WTC11 (cell line): ENCODE data around the gene PROK1. TPM values are rescaled to one million over a fixed set of nuclear protein-coding genes. Genes with fewer than 3 reads are reported as not detected.

Experiments used
- ATAC-seq: fragments of 200-7000 bp; cut with Tn5 transposase; 2 replicates; pipeline ENCODE4 v1.10.0; 2021; ENCODE audit warnings: mild to moderate bottlenecking, moderate library complexity
- CTCF ChIA-PET: fragments of 300-600 bp; sonication (Branson Sonifier 250); formaldehyde crosslinking; loops from one replicate; lab custom pipeline; 2021; ENCODE audit warnings: antibody characterized with exemption; lab: Charles Lee
- POLR2A ChIA-PET: fragments of 350-600 bp; sonication (Branson Sonifier 250); formaldehyde crosslinking; loops from one replicate; lab custom pipeline; 2021; ENCODE audit warnings: antibody characterized with exemption; lab: Charles Lee
- DNase-seq: peaks from one replicate; pipeline ENCODE4 v3.0.0; 2021; ENCODE audit warnings: low spot score
- H3K27ac Mint-ChIP-seq: 2 replicates; pipeline ENCODE4 v1.8.0; 2021; ENCODE audit warnings: mixed read lengths
- H3K27me3 Mint-ChIP-seq: 2 replicates; pipeline ENCODE4 v1.8.0; 2021; ENCODE audit warnings: low read depth, mild to moderate bottlenecking, moderate library complexity, mixed read lengths
- H3K36me3 Mint-ChIP-seq: 2 replicates; pipeline ENCODE4 v1.8.0; 2021; ENCODE audit warnings: mixed read lengths
- H3K4me1 Mint-ChIP-seq: 2 replicates; pipeline ENCODE4 v1.8.0; 2022; ENCODE audit warnings: mixed read lengths
- H3K4me3 Mint-ChIP-seq: 2 replicates; pipeline ENCODE4 v1.8.0; 2021; ENCODE audit warnings: mild to moderate bottlenecking, moderate library complexity, mixed read lengths
- H3K9me3 Mint-ChIP-seq: 2 replicates; pipeline ENCODE4 v1.8.0; 2021; ENCODE audit warnings: mixed read lengths
- ATF3 ChIP-seq: sonication (generic); formaldehyde crosslinking; conservative IDR thresholded peaks from 2 replicates; pipeline ENCODE4 v1.8.1; 2022; ENCODE audit warnings: mild to moderate bottlenecking, missing genetic modification reagents
- CREB1 ChIP-seq: sonication (generic); formaldehyde crosslinking; IDR thresholded peaks from 2 replicates; pipeline ENCODE4 v1.8.0; 2023; ENCODE audit warnings: mild to moderate bottlenecking, missing genetic modification reagents
- CTCF ChIP-seq: fragments of 200-600 bp; IDR thresholded peaks from 2 replicates; pipeline ENCODE4 v1.8.0; 2022; ENCODE audit warnings: antibody characterized with exemption
- ELF4 ChIP-seq: sonication (generic); formaldehyde crosslinking; IDR thresholded peaks from 2 replicates; pipeline ENCODE4 v1.8.1; 2022; ENCODE audit warnings: low read depth, mild to moderate bottlenecking, moderate library complexity, missing genetic modification reagents
- ETV6 ChIP-seq: sonication (generic); formaldehyde crosslinking; IDR thresholded peaks from 2 replicates; pipeline ENCODE4 v1.8.1; 2022; ENCODE audit warnings: mild to moderate bottlenecking, missing genetic modification reagents
- FOXK1 ChIP-seq: sonication (generic); formaldehyde crosslinking; IDR thresholded peaks from 2 replicates; pipeline ENCODE4 v1.8.0; 2022; ENCODE audit warnings: mild to moderate bottlenecking, moderate library complexity, missing genetic modification reagents
- GTF2I ChIP-seq: fragments of 250-450 bp; sonication (Bioruptor Pico); conservative IDR thresholded peaks from 2 replicates; pipeline ENCODE4 v1.4.0; 2021; ENCODE audit warnings: mild to moderate bottlenecking
- IRF2 ChIP-seq: sonication (generic); formaldehyde crosslinking; IDR thresholded peaks from 2 replicates; pipeline ENCODE4 v1.8.0; 2022; ENCODE audit warnings: low read depth, missing genetic modification reagents, borderline replicate concordance
- MLX ChIP-seq: sonication (generic); formaldehyde crosslinking; IDR thresholded peaks from 2 replicates; pipeline ENCODE4 v1.8.1; 2023; ENCODE audit warnings: mild to moderate bottlenecking, missing genetic modification reagents, moderate library complexity
- NFATC4 ChIP-seq: fragments of 250-450 bp; sonication (Bioruptor Pico); IDR thresholded peaks from 2 replicates; pipeline ENCODE4 v1.9.0; 2021; ENCODE audit warnings: mild to moderate bottlenecking
- OVOL2 ChIP-seq: fragments of 250-450 bp; sonication (Bioruptor Pico); IDR thresholded peaks from 2 replicates; pipeline ENCODE4 v1.9.0; 2021; ENCODE audit warnings: mild to moderate bottlenecking, borderline replicate concordance
- SMAD4 ChIP-seq: sonication (generic); formaldehyde crosslinking; IDR thresholded peaks from 2 replicates; pipeline ENCODE4 v1.8.0; 2022; ENCODE audit warnings: mild to moderate bottlenecking, missing genetic modification reagents
- ZNF138 ChIP-seq: sonication (generic); formaldehyde crosslinking; conservative IDR thresholded peaks from 2 replicates; pipeline ENCODE4 v1.8.1; 2022; ENCODE audit warnings: mild to moderate bottlenecking, moderate library complexity, missing genetic modification reagents
- ZNF416 ChIP-seq: fragments of 250-450 bp; sonication (Bioruptor Pico); IDR thresholded peaks from 2 replicates; pipeline ENCODE4 v1.9.0; 2021; ENCODE audit warnings: mild to moderate bottlenecking, inconsistent platforms
- ZNF532 ChIP-seq: fragments of 250-450 bp; sonication (Bioruptor Pico); IDR thresholded peaks from 2 replicates; pipeline ENCODE4 v1.9.0; 2021; ENCODE audit warnings: mild to moderate bottlenecking, borderline replicate concordance
- ZNF671 ChIP-seq: fragments of 250-450 bp; sonication (Bioruptor Pico); IDR thresholded peaks from 2 replicates; pipeline ENCODE4 v1.8.0; 2021; ENCODE audit warnings: mild to moderate bottlenecking
- total RNA-seq: library from RNA; stranded (reverse); gene quantifications from 3 replicates; pipeline ENCODE4 v1.2.3, GENCODE V29; 2021
- TF ChIP-seq, protein P1 (sequence below): fragments of 250-450 bp; sonication (Bioruptor Pico); IDR thresholded peaks from 2 replicates; pipeline ENCODE4 v1.9.0; 2021; ENCODE audit warnings: moderate library complexity, mild to moderate bottlenecking, inconsistent platforms, borderline replicate concordance
- TF ChIP-seq, protein P2 (sequence below): sonication (generic); formaldehyde crosslinking; IDR thresholded peaks from 2 replicates; pipeline ENCODE4 v1.8.0; 2022; ENCODE audit warnings: mild to moderate bottlenecking, missing genetic modification reagents
- TF ChIP-seq, protein P3 (sequence below): sonication (generic); formaldehyde crosslinking; IDR thresholded peaks from 2 replicates; pipeline ENCODE4 v1.8.1; 2023; ENCODE audit warnings: mild to moderate bottlenecking, missing genetic modification reagents, moderate library complexity
- TF ChIP-seq, protein P4 (sequence below): sonication (generic); formaldehyde crosslinking; IDR thresholded peaks from 2 replicates; pipeline ENCODE4 v1.8.0; 2022; ENCODE audit warnings: mild to moderate bottlenecking, missing genetic modification reagents
- TF ChIP-seq, protein P5 (sequence below): sonication (generic); formaldehyde crosslinking; IDR thresholded peaks from 2 replicates; pipeline ENCODE4 v1.8.0; 2023; ENCODE audit warnings: missing genetic modification reagents

Gene PROK1
- total RNA-seq, 1 experiment from 2014 or later: not detected

- H3K27me3 Mint-ChIP-seq: no peaks in the 10 kb centered on the region
- ChIA-PET CTCF (interaction anchor here (0.8 to 3.6 kb wide), 10 partner anchors 14 to 314 kb away, joined by 3 to 23 read pairs (median 6); no protein-coding TSS in a partner anchor), POLR2A (interaction anchor here (1.1 kb wide), 1 partner anchor 10 kb away, joined by 3 read pairs; no protein-coding TSS in a partner anchor)
- H3K36me3 Mint-ChIP-seq: no peaks in the 10 kb centered on the region
- no peaks in the 10 kb centered on the region for H3K9me3 Mint-ChIP-seq
- DNase-seq (no peak), ATAC-seq (no peak)
- peaks cover 19% of the 10 kb centered on the region for H3K4me1 Mint-ChIP-seq
- TF ChIP-seq GTF2I (CRISPR knock-in tag) (no peak), CREB1 (CRISPR knock-in tag) (no peak), ZNF671 (CRISPR knock-in tag) (no peak), CTCF (no peak), ETV6 (CRISPR knock-in tag) (no peak), IRF2 (CRISPR knock-in tag) (no peak), SMAD4 (no peak), ZNF416 (no peak), NFATC4 (CRISPR knock-in tag) (no peak), ELF4 (CRISPR knock-in tag) (no peak), OVOL2 (CRISPR knock-in tag) (no peak), ZNF138 (no peak), FOXK1 (CRISPR knock-in tag) (no peak)
- TF ChIP-seq, protein P1, sequence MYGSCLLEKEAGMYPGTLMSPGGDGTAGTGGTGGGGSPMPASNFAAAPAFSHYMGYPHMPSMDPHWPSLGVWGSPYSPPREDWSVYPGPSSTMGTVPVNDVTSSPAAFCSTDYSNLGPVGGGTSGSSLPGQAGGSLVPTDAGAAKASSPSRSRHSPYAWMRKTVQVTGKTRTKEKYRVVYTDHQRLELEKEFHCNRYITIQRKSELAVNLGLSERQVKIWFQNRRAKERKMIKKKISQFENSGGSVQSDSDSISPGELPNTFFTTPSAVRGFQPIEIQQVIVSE: no peak
- TF ChIP-seq, protein P2, sequence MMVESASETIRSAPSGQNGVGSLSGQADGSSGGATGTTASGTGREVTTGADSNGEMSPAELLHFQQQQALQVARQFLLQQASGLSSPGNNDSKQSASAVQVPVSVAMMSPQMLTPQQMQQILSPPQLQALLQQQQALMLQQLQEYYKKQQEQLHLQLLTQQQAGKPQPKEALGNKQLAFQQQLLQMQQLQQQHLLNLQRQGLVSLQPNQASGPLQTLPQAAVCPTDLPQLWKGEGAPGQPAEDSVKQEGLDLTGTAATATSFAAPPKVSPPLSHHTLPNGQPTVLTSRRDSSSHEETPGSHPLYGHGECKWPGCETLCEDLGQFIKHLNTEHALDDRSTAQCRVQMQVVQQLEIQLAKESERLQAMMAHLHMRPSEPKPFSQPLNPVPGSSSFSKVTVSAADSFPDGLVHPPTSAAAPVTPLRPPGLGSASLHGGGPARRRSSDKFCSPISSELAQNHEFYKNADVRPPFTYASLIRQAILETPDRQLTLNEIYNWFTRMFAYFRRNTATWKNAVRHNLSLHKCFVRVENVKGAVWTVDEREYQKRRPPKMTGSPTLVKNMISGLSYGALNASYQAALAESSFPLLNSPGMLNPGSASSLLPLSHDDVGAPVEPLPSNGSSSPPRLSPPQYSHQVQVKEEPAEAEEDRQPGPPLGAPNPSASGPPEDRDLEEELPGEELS (CRISPR knock-in tag): no peak
- TF ChIP-seq, protein P3, sequence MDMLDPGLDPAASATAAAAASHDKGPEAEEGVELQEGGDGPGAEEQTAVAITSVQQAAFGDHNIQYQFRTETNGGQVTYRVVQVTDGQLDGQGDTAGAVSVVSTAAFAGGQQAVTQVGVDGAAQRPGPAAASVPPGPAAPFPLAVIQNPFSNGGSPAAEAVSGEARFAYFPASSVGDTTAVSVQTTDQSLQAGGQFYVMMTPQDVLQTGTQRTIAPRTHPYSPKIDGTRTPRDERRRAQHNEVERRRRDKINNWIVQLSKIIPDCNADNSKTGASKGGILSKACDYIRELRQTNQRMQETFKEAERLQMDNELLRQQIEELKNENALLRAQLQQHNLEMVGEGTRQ (CRISPR knock-in tag): no peak
- TF ChIP-seq, all 79 proteins: peak for 0
- no peak overlapping the region for H3K4me3 Mint-ChIP-seq
- no peak overlapping the region for H3K27ac Mint-ChIP-seq
Observed at GRCh38 chr1:110430366-110430765, 20.6 kb upstream of the PROK1 start.

DNA sequence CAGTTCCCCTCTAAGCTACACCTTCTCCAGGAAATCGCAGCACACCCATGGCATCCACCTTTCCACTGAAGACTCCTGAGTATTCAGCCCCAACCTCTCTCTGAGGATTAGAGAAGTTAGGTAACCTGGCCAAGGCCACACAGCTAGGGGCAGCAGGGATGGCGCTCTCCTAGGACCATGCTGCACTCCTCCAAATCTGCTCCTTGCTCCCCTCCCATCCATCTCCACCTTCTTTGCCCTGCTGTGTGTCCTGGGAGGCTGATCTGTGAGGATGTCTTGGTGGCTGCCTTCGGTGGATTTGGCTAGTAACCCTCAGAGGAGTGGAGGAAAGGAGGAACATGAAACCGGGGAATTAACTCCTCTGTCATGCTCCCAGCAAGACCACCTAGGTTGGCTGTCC, 20.0 kb upstream of the PROK1 start:
- no peaks in the 10 kb centered on the region for H3K27me3 Mint-ChIP-seq
- CTCF ChIA-PET: interaction anchor here (0.9 to 3.6 kb wide), 6 partner anchors 18 to 314 kb away, joined by 3 to 23 read pairs (median 13); no protein-coding TSS in a partner anchor
- POLR2A ChIA-PET: no interaction called here
- no peak for DNase-seq
- no peak overlapping the region for H3K4me3 Mint-ChIP-seq
- no peaks in the 10 kb centered on the region for H3K9me3 Mint-ChIP-seq
- no peaks in the 10 kb centered on the region for H3K36me3 Mint-ChIP-seq
- no peak for ATAC-seq
- H3K27ac Mint-ChIP-seq: no peak overlapping the region
- peaks cover 19% of the 10 kb centered on the region for H3K4me1 Mint-ChIP-seq
- no peak for TF ChIP-seq FOXK1 (CRISPR knock-in tag)
- TF ChIP-seq, protein P4, sequence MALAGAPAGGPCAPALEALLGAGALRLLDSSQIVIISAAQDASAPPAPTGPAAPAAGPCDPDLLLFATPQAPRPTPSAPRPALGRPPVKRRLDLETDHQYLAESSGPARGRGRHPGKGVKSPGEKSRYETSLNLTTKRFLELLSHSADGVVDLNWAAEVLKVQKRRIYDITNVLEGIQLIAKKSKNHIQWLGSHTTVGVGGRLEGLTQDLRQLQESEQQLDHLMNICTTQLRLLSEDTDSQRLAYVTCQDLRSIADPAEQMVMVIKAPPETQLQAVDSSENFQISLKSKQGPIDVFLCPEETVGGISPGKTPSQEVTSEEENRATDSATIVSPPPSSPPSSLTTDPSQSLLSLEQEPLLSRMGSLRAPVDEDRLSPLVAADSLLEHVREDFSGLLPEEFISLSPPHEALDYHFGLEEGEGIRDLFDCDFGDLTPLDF (CRISPR knock-in tag): no peak
- no peak for TF ChIP-seq MLX (CRISPR knock-in tag)
- TF ChIP-seq ATF3 (CRISPR knock-in tag): no peak
- TF ChIP-seq, protein P5, sequence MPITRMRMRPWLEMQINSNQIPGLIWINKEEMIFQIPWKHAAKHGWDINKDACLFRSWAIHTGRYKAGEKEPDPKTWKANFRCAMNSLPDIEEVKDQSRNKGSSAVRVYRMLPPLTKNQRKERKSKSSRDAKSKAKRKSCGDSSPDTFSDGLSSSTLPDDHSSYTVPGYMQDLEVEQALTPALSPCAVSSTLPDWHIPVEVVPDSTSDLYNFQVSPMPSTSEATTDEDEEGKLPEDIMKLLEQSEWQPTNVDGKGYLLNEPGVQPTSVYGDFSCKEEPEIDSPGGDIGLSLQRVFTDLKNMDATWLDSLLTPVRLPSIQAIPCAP: no peak
- TF ChIP-seq ZNF532 (CRISPR knock-in tag): no peak
- TF ChIP-seq ETV6 (CRISPR knock-in tag): no peak
